NCI-H2196 treated with DMSO at 0.1 percent for 48 hours (cell line): Measurements from ENCODE around the gene LENG9.

ENCODE experiments used
- DNase-seq: peaks from one replicate; lab custom pipeline; 2025; ENCODE audit not compliant: unreplicated experiment; lab: John Stamatoyannopoulos, UW

The LENG9 gene

GRCh38 chr19:54424660-54425381 is 38.8 kb downstream of the LENG9 start:
- DNase-seq = no peak

DNA sequence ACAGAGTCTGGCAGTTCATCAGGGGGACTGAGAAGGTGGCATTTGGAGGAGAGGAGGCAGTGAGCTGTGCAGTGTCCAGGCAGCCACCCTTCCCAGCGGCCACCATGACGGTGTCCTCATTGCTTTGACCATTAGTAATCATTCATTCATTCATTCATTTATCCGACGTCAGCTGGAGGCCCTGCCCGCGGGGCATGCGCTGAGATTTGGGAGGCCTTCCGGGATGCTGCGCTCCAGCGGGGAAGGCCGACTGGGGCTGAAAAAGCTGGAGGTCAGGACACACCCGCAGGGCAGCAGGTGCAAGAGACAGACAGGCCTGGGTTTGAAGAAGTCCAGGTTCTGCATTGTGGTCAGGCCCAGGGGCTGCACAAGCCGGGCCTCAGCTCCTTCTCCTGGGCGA is 39.4 kb downstream of the LENG9 start:
- no peak for DNase-seq

GRCh38 chr19:54422136-54422535 is 41.4 kb downstream of the LENG9 start:
- no peak for DNase-seq

- no peak for DNase-seq
Measured at GRCh38 chr19:54421521-54421920, 42.1 kb downstream of the LENG9 start.

DNA sequence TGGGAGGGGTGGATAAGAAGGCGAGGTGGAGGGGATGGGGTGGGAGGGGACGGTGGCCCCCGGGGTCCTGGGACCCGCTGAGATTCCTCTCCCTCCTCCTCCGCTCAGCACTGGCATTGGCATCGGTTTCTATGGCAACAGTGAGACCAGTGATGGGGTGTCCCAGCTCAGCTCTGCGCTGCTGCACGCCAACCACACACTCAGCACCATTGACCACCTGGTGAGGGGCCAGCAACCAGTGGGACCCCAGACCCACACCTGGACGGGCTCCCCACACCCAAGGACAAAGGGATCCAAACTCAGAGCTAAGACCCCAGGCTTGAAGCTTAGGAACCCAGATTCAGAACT is 42.4 kb downstream of the LENG9 start:
- DNase-seq = no peak

DNA sequence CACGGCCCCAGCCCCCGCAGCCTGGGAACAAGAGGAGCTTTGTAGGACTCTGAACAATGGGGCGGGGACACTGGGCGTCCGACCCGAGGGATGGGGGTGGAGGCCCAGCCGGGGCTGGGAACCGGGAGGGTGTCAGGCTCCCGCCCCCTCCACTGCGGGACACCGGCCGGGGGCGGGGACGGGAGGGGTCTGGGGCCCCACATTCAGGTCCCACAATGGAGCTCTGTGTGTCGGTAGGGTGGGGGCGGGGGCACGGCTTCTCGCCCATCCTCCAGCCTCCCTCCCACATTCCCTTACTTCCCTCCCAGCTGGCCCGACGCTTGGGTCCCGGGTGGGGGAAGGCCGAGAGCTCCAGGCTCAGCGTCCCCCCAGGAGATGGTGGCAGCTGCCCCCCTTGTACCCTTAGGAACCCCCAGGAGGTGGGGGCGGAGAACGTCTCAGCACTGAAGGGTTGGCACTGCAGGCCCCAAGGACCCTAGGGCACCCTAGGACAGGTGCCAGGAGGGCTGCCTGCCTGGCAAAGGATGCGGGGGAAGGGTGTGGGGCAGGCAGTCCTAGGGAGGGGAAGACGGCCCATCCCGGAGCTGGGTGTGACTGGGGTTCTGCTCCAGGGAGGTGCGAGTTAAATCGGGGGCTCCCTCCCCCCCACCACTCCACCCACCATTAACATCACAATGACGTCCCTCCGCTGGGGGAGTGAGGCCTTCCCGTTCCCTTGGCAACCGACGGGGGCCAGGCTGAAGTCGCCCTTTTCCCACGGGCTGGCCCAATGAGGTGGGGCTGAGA is 43.0 kb downstream of the LENG9 start:
- DNase-seq = no peak

GRCh38 chr19:54420068-54420382 is 43.6 kb downstream of the LENG9 start:
- no peak for DNase-seq

DNA sequence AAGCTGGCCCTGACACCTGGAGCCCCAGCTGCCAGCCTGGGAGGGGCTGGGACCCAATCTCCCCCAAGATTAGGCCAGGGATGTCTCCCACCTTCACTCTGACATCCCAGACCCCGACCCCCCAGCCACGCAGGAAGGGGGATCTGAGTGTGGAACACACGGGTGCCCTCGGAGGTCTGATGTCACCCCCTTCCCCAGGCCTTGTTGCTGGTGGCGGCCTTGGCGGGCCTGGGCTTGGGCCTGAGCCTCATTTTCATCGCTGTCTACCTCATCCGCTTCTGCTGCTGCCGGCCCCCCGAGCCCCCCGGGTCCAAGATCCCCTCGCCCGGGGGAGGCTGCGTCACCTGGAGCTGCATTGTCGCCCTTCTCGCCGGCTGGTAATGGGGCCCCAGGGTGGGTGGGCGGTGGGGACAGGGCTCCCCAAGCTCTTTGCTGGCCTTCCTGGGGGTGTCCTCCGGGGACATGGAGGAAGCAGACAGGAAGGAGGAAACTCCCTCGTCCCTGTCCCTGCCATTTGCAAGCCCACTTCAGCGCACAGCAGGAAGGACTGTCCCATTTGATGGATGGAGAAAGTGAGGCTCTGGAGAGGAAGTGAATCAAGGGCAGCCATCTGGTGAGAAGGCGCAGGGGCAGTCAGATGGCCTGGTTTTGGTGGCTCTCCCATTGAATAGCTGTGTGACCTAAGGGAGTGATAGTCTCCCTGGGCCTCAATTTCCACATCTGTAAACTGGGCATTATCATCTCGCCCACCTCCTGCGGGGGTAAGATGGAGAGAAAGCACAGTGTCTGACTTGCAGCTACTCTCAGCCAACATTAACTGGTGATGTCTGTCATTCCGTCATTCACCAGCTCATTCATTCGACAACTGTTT is 44.4 kb downstream of the LENG9 start:
- DNase-seq = no peak

- DNase-seq = no peak
Measured at GRCh38 chr19:54418030-54418929, 45.3 kb downstream of the LENG9 start.

DNA sequence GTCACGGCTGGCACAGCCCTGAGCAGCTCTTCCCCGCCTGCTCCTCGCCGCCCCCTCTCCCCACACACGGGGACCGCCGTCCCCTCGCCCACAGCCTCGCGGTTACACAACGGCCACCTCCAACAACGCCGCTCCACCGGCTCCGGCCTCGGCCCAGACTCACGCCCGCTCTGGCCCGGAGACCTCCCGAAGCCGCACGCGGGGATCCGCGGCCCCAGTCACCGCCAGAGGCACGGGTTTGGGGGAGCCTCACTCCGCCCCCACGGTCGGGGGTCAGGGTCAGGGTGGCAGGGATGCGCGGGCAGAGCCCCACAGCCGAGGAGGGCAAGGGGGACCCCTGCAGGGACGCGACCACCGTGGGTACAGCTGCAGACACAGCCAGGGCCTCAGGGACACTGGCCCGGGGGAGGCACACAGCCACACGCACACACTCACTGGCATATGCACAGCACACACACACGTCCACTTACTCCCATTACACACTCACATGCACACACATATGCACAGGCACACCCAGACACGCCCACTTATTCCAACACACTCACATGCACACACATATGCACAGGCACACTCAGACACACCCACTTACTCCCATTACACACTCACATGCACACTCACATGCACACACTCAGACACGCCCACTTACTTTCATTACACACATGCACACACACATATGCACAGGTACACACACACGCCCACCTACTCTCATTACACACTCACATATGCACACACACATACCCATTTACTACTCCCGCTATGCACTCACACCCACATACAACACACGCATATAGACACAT is 46.7 kb downstream of the LENG9 start:
- DNase-seq = no peak

DNA sequence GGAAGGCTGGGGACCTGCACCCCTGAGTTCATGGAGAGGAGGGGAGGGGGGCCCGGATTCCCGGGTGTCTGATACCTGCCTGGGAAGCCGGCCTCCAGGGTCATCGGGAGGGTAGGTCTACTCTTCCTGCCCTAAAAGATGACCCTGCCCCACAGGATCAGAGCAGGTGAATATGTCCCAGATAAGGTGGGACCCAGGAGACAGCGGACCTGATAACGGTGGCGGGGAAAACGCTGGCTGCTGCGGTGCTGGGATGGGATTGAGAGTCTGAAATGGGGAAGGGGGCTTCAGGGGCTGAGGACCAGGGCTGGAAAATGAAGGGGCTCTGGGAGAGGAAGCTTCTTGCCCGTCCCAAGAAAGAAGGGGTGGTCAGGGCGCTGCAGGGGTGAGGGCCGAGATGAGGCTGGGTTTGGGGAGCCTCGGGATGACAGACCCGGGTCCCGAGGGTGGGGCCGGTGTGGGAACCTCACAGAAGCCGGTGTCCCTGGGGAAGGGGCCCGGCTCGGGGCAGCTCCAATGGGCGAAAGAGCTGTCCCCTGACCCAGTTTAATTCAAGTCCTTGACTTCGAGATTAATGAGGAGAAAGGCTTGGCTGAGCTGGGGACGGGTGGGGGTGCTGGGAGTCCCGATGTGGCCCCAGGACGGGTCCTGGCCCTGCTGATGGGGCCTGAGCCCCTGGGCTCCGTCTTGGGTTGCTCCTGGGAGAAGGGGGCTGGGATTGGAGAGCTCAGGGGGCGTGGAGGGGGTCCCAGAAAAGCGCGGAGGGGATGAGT is 47.5 kb downstream of the LENG9 start:
- DNase-seq = no peak

DNA sequence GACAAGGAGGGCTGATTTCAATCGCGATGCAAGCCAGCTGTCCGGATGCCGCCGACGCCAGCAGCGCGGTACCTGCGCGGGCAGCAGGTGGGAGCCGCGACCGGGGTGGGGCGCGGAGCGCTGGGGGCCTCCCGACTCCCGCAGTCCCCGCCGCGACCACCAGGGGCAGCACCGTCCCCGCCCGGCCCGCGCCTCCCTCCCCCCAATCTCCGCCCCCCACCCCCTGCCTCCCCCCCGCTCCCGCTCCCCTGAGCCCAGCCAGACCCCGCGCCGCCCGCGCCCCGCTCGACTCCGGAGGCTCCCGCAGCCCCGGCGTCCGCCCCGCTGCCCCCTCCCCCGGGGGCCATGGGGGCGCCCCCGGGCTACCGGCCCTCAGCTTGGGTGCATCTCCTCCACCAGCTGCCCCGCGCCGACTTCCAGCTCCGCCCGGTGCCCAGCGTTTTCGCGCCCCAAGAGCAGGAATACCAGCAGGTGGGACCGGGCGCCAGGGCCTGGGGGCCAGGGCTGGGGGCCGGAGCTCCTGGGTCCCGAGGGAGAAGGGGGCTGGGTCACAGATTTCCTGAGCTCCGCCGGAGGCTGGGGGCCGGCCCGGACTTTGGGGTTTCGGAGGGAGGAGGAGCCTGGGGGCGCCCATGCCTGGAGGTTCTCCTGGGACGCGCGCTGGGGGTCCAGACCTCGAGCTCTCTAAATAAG is 48.2 kb downstream of the LENG9 start, which contains the start of gene TTYH1:
Gene TTYH1, plus strand, starts transcription at position 257 of the 693 bp plus-strand sequence. Its CDS starts 89 bp downstream, at position 346.
- DNase-seq = no peak

DNA sequence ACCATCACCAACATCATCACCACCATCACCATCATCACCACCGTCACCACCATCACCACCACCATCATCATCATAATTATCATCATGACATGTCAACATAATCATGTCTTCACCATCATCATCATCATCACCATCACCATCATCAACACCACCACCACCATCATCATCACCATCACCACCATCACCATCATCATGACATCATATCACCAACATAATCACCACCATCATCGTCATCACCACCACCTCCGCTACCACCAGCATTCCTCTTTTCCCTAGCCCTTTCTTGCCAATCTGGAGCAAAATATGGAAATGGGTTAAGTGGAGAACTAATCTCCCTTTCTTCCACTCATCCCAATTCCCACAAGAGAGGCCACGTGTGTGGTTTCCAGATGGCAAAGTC is 49.4 kb downstream of the LENG9 start:
- no peak for DNase-seq

- no peak for DNase-seq
Measured at GRCh38 chr19:54412877-54413276, 50.7 kb downstream of the LENG9 start.
